HPDE6-E6E7 (cell line): Measurements from ENCODE around the gene CTPS1.
A peak's percentile ranks its signal among the peaks of the same experiment; 100 is the strongest.

Source experiments
- DNase-seq: peaks from one replicate; pipeline ENCODE4 v3.0.0; 2011; ENCODE audit warnings: missing footprints; ENCODE audit errors: extremely low spot score

Gene CTPS1

GRCh38 chr1:40998668-40999067, 19.2 kb downstream of the CTPS1 start:
- no peak for DNase-seq

GRCh38 chr1:41003127-41003639, 23.7 kb downstream of the CTPS1 start:
- no peak for DNase-seq

- peak; percentile 97 for DNase-seq
Measured at GRCh38 chr1:41003640-41004220, 24.2 kb downstream of the CTPS1 start.

GRCh38 chr1:41005876-41006275, 26.4 kb downstream of the CTPS1 start:
- DNase-seq: no peak

DNA sequence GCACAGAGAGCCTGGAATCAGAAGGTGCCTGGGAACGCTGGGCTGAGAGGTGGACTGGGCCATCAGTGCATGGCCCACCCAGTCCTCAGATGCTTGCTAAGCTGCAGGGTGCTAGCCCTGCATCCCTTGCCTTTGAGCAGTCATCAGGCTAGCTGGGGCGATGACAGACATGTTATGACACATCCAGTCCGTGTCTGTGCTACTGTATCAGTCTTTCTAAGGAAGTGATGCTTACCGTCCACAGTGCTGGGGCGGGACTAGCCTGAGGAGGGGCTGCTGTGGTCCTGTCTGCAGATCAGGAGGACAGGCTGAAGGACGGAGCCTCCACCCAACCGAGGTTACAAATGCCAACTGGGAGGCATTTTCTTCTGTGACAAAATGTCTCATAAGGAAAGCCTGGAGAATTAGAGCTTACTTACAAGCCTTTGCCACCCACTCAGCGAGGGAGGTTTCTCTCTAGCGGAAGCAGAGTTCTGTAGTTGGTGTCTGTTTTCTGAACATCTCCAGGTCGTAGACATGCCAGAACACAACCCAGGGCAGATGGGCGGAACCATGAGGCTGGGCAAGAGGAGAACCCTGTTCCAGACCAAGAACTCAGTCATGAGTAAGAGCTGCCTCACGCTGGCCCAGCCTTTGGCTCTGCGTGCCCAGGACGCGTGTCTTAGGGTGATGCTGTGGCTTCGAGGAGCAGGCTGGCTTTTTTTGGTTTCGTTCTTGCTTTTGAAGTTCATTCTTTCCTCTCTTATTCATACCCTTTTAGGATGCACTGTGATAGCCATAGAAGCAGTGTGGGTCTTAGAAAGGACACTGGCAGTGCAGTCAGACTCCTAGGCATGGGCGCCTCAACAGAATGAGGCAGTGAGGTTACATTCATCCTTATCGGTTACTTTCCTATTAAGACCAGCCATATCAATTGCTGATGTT, 27.7 kb downstream of the CTPS1 start:
- DNase-seq: peak; percentile 96

- DNase-seq: no peak
Measured at GRCh38 chr1:41009466-41009865, 30.0 kb downstream of the CTPS1 start.

DNA sequence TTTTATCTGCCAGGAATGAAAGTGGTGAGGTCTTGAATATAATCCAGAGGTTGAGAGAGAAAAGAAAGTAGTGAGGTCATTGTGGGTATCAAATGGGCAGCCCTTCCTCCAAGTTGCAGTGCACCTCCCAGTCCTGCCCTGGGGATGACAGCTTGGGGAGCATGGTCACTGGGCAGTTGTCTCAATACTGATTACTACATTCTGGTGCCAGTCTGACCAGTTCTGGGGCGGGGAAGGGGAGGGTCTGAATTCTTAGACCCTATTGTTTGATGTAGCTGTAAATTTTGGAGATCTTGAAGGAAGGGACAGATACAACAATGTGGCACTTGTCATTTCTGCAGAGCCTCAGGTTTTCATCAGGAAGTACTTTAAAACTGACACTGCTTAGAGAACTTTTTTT, 30.8 kb downstream of the CTPS1 start:
- DNase-seq: no peak

- DNase-seq: no peak
Measured at GRCh38 chr1:41013024-41013423, 33.5 kb downstream of the CTPS1 start.

DNA sequence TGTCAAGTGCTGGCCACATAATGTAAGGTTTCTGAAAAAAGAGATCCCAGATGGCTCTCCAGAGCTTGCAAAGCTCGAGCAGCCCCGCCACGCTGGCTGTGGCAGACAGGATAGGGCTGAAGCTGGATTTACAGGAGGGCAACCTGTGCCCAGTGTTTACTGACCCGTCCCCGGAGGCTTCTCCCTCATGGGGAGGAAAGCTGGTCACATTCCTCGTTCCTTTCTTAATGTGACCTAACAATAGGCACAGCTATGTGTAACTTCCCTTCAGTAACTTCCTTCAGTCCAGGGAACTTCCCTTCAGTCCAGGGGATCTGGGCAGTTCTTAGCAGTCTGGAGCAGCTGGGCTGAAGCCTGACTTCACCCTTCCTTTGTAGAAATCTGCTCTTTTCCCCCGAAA, 34.3 kb downstream of the CTPS1 start:
- DNase-seq: no peak

DNA sequence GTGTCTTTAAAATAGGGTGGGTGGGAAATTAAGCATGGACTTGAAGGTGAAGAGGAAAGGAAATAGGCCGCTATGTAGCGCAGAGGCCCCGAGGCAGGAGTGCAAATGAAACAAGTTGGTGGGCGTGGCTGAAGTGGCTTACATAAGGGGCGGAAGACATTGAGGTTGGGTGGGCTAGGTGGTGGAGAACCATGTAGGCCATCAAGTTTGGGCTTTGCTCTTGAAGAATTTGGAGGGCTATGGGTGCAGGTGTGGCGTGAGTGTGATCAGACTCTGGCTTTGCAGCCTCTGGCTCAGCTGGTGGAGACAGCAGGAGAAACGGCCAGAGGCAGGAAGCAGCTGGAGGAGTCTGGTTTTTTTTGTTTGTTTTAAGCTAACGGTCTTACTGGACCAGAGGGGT, 35.4 kb downstream of the CTPS1 start:
- no peak for DNase-seq

DNA sequence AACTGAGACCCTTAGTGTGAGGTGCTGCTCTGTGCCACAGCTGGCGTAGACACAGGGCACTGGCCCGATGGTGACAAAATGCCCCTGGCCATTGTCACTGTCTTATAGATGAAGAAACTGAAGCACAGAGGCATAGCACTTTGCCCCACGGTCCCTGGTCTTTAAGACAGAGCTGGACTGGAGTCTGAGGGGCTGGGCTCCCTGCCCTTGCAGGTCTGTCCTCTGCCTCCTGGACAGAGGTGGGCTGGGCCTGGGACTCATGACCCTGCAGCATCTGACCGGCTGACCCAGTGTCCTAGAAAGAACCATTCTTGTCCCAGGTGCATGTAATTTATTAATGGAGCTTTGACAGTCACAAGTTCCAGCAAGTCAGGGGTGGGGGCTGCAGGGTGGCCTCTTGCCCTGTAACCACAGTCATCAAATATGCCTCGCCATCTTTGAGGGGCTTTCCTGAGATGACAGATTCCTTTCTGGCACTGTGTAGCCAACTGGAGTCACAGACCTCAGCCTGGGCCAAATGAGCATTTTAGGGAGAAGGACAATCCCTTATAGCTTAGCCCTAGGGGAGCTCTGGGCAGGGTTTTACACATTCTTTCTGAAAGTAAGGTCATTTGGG, 35.9 kb downstream of the CTPS1 start:
- no peak for DNase-seq

GRCh38 chr1:41015897-41016470, 36.5 kb downstream of the CTPS1 start:
- no peak for DNase-seq

DNA sequence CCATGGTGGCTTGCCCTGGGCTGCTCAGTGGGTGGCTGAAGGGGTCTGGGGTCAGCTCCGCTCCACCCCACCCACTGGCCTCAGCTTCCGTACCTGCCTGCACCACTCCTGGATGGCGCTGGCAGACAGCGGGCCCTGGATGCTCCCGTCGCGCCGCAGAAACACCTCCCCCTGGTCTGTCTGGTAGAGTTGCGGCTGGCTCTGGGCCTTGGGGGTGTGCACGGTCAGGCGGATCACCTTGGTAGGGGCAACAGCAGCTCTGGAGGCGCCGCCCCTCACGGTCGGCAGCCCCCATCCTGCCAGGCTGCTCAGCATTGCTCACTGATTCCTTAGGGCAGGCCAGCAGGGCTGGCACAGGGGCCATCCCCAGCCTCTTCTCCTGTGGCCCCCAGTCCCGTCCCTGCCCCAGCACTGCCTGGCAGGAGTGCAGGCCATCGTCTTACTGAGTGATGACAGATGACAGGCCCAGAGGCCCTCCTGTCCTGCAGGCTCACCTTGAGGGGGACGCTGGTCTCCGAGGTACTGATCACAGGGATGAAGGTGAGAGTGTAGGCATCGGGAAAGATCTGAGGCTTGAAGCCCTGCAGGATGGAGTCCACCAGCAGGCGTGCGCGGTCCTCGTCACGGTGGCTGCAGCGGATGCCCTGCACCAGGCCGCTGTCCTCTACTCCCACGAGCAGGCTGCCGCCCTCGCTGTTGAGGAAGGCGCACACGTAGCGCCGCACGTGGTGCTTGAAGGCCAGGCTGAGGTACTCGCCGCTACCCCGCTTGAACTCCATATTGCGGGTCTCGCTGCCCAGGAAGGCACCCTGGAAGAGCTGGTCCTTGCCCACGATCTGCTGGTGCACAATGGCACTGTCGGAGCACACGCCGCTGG, 37.9 kb downstream of the CTPS1 start:
- DNase-seq: no peak

DNA sequence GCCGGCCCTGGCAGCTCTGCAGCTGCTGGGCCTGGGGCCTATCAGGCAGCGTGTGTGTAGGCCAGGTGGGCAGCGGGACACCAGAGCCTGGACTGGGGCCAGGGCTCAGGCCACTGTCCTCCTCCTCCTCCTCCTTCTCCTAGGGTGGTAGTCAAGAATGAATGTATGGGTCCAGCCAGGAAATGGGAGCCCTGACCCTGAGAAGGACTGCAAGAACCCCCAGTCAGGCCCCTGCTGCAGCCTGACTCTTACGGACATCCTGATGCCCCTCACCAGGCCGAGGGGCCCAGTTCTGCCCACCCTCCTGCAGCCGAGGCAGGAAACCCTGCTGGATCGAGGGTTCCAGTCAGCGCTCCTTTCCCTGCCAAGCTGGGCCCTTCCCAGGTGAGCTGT, 38.5 kb downstream of the CTPS1 start:
- no peak for DNase-seq

DNA sequence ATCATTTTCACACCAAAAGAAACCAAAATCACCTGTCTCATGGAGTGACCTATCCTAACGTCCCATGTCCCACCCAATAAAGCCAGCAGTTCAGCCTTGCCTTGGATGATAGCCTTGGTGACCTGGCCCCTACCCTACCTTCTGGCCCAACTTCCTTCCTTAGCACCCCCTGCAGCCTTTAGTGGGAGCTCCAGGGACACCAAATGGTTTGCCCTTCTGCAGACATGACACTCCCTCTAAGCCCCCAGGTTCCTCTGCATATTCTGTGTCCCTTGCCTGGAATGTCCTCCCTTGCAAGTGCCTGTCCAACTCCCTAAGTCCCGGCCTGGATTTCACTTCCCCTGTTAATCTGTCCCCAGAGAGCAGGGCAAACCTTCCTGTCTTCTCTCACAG, 39.9 kb downstream of the CTPS1 start:
- no peak for DNase-seq

- DNase-seq: no peak
Measured at GRCh38 chr1:41020109-41020576, 40.6 kb downstream of the CTPS1 start.

DNA sequence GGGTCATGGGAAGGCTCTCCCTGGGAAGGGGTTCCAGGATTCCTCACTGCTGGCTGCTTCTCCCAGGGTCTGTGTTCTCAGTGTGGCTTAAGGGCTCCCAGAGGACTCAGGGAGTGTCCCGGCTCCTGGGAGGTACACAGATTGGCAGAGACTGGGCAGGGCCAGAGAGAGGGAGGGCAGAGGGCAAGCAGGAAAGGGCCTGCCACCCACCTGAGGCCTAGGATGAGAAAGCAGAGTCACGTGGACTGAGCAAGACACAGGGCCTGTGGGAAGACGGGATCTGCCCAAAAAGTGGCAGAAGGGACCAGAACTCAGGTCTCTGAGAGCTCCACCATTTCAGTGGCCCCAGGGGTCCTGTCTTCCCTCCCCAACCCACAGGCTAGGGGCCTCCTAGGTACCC, 41.2 kb downstream of the CTPS1 start:
- no peak for DNase-seq

DNA sequence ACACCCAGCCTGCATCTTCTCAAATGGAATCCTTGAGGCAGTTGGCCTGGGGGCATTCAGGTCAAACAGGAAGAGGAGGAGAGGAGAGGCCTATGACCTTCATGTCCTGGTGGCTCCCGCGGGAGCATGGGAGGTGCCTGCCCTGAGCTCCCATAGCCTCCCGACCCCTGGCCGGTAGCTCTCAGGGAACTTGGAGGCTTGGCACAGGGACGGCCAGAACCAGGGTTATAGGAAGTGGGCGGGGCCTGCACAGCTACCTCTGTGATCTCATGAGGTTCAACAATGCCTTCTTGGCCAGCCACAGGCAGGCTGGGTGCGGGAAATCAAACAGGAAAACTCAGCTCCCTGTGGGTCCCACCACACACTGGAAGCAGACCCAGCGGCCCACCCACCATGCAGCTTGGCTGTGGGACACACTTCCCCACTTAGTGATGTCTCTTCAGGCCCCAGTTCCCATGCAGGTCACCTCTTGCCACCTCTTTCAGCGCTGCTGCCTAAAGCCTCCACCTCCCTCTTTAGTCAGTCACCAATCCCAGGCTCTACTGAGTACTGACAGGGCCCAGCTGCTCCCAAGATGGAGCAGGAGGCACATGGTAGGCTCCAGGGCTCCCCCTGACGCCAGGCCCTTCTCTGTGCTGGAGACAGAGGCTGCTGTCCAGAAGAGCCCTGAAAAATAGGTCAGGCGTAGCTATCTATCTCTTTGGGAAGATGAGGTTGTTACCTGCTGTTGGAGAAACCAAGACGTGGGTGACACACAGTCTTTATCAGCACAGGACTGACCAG, 42.2 kb downstream of the CTPS1 start, which contains the start of gene SLFNL1:
TSS of gene SLFNL1 (minus strand) at position 200 of the 783 bp plus-strand sequence. CDS start 1,065 bp downstream, outside the sequence.
- DNase-seq: no peak

DNA sequence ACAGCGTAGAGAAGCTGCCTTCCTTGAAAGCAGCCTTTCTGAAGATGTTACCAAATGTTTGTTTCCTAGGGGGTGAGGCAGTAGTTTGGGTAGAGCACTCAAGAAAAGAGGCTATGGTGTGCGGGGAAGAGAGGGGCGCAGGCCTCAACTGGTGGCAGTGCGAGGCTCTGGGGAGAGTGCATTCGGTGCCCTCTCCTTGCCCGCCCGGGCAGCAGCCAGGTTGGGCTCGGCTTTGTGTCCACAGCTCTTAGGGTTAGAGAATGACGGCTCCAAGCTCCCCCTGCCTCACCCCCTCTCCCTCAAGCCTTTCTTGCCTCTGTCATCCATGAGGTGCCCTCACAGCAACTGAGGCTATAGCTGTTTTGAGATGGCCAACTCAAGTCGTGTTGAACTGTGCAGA, 42.9 kb downstream of the CTPS1 start:
- no peak for DNase-seq

DNA sequence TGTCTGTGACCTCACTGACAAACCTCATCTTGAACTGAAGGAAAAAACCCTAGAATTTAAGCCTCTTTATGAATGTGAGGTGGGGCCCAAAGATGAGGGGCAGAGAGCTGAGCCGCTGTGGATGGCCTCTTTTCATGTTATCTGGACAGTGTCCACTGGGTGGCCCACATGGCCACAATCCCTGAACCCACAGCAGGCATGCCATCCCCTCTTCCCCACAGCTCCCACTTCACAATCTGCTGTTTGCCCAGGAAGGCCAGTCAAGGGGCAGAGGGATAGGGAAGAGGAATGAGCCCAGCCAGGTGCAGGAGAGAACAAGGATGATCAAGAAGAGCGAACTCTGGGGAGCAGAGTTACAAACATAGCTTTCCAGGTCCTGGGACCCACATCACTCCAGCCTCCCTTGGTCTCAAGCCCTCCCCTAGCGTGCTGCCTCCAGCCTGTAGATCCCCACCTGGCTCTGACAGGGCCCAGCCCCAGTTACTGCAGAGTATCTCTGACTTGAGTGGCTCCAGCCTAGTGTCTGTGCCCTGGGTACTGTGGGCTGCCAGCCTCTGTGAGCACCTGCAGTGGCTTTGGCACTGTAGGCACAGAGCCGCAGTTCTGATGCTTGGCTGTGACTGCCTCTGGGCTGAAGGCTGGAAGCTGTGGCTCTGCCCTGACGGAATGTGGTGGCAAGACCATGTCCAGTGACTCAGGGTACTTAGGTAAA, 43.9 kb downstream of the CTPS1 start:
- DNase-seq: no peak
